Thyroid gland (tissue), 4 donors: Measurements from ENCODE around the gene GLRB.

ENCODE experiments used
- POLR2A ChIP-seq, 2 donors: fragments of 450-650 bp; IDR thresholded peaks; one replicate each; pipeline ENCODE4 v1.6.1; 2017; ENCODE audit warnings: antibody characterized with exemption in 2 of 2, mild to moderate bottlenecking in 2 of 2, moderate library complexity in 1 of 2
- TF ChIP-seq, protein P1 (sequence below), 6 experiments: fragments of 200-600 bp in 3 of 6; fragments of 450-650 bp in 3 of 6; sonication (generic) in 3 of 6; IDR thresholded peaks; one replicate each; pipeline ENCODE4 v1.5.1; 2016 to 2019; ENCODE audit warnings: antibody characterized with exemption in 6 of 6, mild to moderate bottlenecking in 2 of 6, inconsistent platforms in 1 of 6, moderate library complexity in 1 of 6

DNA sequence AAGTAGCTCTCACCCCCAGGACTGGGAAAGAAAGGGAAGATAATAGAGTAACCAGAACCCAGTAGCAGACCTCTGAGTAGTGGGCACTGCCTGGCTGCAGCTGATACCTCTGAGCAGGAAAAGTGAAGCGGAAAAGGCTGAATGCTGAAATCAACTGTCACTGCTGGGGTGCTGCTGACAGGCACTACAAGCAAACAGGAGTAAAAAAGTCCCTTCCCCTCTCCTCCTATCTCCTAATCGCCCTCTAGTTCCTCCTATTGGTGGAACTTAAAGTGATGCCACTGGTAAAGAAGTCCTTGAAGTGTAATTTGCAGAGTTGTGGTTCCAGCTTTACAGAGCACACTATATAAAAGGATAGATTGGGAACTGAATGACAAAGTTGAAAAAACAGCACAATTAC lies 32.8 kb upstream of the GLRB start:
- TF ChIP-seq, protein P1, sequence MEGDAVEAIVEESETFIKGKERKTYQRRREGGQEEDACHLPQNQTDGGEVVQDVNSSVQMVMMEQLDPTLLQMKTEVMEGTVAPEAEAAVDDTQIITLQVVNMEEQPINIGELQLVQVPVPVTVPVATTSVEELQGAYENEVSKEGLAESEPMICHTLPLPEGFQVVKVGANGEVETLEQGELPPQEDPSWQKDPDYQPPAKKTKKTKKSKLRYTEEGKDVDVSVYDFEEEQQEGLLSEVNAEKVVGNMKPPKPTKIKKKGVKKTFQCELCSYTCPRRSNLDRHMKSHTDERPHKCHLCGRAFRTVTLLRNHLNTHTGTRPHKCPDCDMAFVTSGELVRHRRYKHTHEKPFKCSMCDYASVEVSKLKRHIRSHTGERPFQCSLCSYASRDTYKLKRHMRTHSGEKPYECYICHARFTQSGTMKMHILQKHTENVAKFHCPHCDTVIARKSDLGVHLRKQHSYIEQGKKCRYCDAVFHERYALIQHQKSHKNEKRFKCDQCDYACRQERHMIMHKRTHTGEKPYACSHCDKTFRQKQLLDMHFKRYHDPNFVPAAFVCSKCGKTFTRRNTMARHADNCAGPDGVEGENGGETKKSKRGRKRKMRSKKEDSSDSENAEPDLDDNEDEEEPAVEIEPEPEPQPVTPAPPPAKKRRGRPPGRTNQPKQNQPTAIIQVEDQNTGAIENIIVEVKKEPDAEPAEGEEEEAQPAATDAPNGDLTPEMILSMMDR (IDR thresholded peaks at IDR 0.05) = peak in 1 of 6 experiments; percentile 6
- no peak for TF ChIP-seq POLR2A (IDR thresholded peaks at IDR 0.05)
